K562 (cell line): ENCODE data around the gene SS18. TPM values are rescaled to one million over a fixed set of nuclear protein-coding genes. Genes with fewer than 3 reads are reported as not detected.
A peak's percentile ranks its signal among the peaks of the same experiment; 100 is the strongest.

Source experiments
- CXXC5 ChIP-seq: fragments of 250-450 bp; sonication (Bioruptor Pico); IDR thresholded peaks from 2 replicates; pipeline ENCODE4 v1.8.0; 2022; ENCODE audit warnings: inconsistent platforms, mild to moderate bottlenecking, moderate library complexity
- HNRNPLL ChIP-seq: fragments of 200-400 bp; formaldehyde crosslinking; IDR thresholded peaks from 2 replicates; pipeline ENCODE4 v1.6.1; 2017; ENCODE audit warnings: low read length, low read depth, mild to moderate bottlenecking; ENCODE audit not compliant: poor library complexity, severe bottlenecking
- KDM1A ChIP-seq, 2 experiments: fragments of 450-650 bp; IDR thresholded peaks; 2 replicates each; pipeline ENCODE4 v1.6.1; 2016; ENCODE audit warnings: mild to moderate bottlenecking in 2 of 2
- KDM2B ChIP-seq: fragments of 250-450 bp; sonication (Bioruptor Pico); IDR thresholded peaks from 2 replicates; pipeline ENCODE4 v1.8.0; 2021; ENCODE audit warnings: mild to moderate bottlenecking, moderate library complexity
- NCOA4 ChIP-seq: fragments of 450-650 bp; IDR thresholded peaks from 2 replicates; pipeline ENCODE4 v1.6.1; 2018; ENCODE audit warnings: mild to moderate bottlenecking; ENCODE audit not compliant: partially characterized antibody
- NFRKB ChIP-seq: fragments of 450-650 bp; IDR thresholded peaks from 2 replicates; pipeline ENCODE4 v1.6.1; 2016; ENCODE audit warnings: low read depth
- SMARCA4 ChIP-seq: fragments of 450-650 bp; IDR thresholded peaks from 2 replicates; pipeline ENCODE4 v1.6.1; 2016
- U2AF2 ChIP-seq: fragments of 200-400 bp; formaldehyde crosslinking; optimal IDR thresholded peaks from 2 replicates; pipeline ENCODE3; 2017; ENCODE audit warnings: low read depth, mild to moderate bottlenecking, low read length
- ZNF507 ChIP-seq: conservative IDR thresholded peaks from 2 replicates; pipeline ENCODE4 v1.6.1; 2017; ENCODE audit warnings: missing genetic modification characterization, missing compliant biosample characterization
- ZNF695 ChIP-seq: fragments of 450-650 bp; formaldehyde crosslinking; IDR thresholded peaks from 2 replicates; pipeline ENCODE4 v1.4.0; 2020; ENCODE audit warnings: mild to moderate bottlenecking, moderate library complexity
- polyA plus RNA-seq, 8 experiments: library from polyadenylated mRNA; depleted of rRNA in 4 of 8; stranded (reverse) in 5 of 8; unstranded in 3 of 8; fragments of >200 nt; fragmentation: Nextera tagmentation in 2 of 8; fragmentation: Illumina TruSeq in 1 of 8; extraction: Ambion mirVana in 2 of 8; extraction: Trizol in 1 of 8; gene quantifications; 2 replicates each; pipeline versions ENCODE4 v1.2.1 to v1.2.3, GENCODE V29; 2011 to 2014; ENCODE audit warnings: inconsistent platforms in 1 of 8, missing spikeins in 1 of 8
- total RNA-seq, 7 experiments: library from RNA; depleted of rRNA in 6 of 7; stranded (reverse); fragments of >200 nt in 6 of 7; fragmentation: Illumina TruSeq in 2 of 7; extraction: Trizol in 2 of 7; gene quantifications; 2 replicates each; pipeline versions ENCODE4 v1.2.1 to v1.2.3, GENCODE V29; 2011 to 2021; ENCODE audit warnings: low replicate concordance in 1 of 7
- TF ChIP-seq, protein P1 (sequence below): IDR thresholded peaks from 3 replicates; pipeline ENCODE4 v1.6.1; 2011; ENCODE audit warnings: borderline replicate concordance, mild to moderate bottlenecking; ENCODE audit not compliant: insufficient read length, insufficient read depth
- TF ChIP-seq, protein P2 (sequence below): fragments of 450-650 bp; formaldehyde crosslinking; IDR thresholded peaks from 2 replicates; pipeline ENCODE4 v1.4.0; 2022; ENCODE audit warnings: missing genetic modification characterization
- TF ChIP-seq, protein P3 (sequence below): fragments of 200-600 bp; sonication (generic); IDR thresholded peaks from one replicate; pipeline ENCODE4 v1.6.1; 2012; ENCODE audit warnings: mild to moderate bottlenecking, low read depth, low read length, inconsistent platforms

The SS18 gene
- total and polyA plus RNA-seq, 9 of the 15 experiments (the other 6 are each of a cell fraction or from before 2014, with no cell fraction given), result 30.9 to 190 (median 102) TPM

DNA sequence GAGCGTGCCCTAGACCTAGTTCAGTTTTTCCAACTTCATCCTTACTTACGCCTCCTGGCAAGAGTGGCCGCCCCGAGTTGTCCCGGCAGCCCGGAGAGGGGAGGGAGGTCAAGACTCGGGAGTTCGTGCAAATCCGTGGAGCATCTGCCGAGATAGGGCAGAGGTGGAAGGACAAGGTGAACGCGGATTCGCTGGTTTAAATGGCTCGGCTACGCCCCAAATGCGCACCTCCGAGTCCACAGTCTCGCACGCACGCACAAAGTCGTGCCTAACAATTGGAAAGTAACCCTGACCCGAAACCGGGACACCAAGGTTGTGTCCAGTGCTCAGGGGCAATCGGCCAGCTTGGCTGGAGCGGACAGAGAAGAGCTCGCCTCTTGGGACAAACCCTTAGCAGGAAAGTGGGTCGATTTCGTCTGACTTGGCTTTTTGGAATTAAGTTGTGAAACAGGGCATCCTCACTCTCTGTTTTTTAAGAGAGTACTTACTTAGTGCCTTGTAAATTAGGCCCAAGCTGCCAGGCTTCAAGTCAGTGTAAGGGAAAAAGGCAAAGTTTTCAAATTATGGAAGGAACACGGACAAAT, 726 bp upstream of the SS18 start (continued):
- TF ChIP-seq, protein P1, sequence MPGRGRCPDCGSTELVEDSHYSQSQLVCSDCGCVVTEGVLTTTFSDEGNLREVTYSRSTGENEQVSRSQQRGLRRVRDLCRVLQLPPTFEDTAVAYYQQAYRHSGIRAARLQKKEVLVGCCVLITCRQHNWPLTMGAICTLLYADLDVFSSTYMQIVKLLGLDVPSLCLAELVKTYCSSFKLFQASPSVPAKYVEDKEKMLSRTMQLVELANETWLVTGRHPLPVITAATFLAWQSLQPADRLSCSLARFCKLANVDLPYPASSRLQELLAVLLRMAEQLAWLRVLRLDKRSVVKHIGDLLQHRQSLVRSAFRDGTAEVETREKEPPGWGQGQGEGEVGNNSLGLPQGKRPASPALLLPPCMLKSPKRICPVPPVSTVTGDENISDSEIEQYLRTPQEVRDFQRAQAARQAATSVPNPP, result no peak
- TF ChIP-seq KDM2B (CRISPR knock-in tag) (peak; percentile 45; the same call in 1 of the 2 replicates), SMARCA4 (peak; percentile 37; the same call in 1 of the 2 replicates), ZNF695 (CRISPR knock-in tag) (0 out of 2 replicates have a peak, but pooled peaks have one; percentile 2), ZNF507 (tag) (no peak), KDM1A (IDR thresholded peaks at IDR 0.05) (peak in 1 of 2 experiments; percentile 53; a peak in 1 of 4 replicates), U2AF2 (no peak), NFRKB (peak; percentile 45; the same call in 1 of the 2 replicates), CXXC5 (CRISPR knock-in tag) (0 out of 2 replicates have a peak, but pooled peaks have one; percentile 60), HNRNPLL (peak; percentile 59), NCOA4 (no peak)
- TF ChIP-seq, protein P2, sequence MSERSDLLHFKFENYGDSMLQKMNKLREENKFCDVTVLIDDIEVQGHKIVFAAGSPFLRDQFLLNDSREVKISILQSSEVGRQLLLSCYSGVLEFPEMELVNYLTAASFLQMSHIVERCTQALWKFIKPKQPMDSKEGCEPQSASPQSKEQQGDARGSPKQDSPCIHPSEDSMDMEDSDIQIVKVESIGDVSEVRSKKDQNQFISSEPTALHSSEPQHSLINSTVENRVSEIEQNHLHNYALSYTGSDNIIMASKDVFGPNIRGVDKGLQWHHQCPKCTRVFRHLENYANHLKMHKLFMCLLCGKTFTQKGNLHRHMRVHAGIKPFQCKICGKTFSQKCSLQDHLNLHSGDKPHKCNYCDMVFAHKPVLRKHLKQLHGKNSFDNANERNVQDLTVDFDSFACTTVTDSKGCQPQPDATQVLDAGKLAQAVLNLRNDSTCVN (CRISPR knock-in tag), result no peak
- TF ChIP-seq, protein P3, sequence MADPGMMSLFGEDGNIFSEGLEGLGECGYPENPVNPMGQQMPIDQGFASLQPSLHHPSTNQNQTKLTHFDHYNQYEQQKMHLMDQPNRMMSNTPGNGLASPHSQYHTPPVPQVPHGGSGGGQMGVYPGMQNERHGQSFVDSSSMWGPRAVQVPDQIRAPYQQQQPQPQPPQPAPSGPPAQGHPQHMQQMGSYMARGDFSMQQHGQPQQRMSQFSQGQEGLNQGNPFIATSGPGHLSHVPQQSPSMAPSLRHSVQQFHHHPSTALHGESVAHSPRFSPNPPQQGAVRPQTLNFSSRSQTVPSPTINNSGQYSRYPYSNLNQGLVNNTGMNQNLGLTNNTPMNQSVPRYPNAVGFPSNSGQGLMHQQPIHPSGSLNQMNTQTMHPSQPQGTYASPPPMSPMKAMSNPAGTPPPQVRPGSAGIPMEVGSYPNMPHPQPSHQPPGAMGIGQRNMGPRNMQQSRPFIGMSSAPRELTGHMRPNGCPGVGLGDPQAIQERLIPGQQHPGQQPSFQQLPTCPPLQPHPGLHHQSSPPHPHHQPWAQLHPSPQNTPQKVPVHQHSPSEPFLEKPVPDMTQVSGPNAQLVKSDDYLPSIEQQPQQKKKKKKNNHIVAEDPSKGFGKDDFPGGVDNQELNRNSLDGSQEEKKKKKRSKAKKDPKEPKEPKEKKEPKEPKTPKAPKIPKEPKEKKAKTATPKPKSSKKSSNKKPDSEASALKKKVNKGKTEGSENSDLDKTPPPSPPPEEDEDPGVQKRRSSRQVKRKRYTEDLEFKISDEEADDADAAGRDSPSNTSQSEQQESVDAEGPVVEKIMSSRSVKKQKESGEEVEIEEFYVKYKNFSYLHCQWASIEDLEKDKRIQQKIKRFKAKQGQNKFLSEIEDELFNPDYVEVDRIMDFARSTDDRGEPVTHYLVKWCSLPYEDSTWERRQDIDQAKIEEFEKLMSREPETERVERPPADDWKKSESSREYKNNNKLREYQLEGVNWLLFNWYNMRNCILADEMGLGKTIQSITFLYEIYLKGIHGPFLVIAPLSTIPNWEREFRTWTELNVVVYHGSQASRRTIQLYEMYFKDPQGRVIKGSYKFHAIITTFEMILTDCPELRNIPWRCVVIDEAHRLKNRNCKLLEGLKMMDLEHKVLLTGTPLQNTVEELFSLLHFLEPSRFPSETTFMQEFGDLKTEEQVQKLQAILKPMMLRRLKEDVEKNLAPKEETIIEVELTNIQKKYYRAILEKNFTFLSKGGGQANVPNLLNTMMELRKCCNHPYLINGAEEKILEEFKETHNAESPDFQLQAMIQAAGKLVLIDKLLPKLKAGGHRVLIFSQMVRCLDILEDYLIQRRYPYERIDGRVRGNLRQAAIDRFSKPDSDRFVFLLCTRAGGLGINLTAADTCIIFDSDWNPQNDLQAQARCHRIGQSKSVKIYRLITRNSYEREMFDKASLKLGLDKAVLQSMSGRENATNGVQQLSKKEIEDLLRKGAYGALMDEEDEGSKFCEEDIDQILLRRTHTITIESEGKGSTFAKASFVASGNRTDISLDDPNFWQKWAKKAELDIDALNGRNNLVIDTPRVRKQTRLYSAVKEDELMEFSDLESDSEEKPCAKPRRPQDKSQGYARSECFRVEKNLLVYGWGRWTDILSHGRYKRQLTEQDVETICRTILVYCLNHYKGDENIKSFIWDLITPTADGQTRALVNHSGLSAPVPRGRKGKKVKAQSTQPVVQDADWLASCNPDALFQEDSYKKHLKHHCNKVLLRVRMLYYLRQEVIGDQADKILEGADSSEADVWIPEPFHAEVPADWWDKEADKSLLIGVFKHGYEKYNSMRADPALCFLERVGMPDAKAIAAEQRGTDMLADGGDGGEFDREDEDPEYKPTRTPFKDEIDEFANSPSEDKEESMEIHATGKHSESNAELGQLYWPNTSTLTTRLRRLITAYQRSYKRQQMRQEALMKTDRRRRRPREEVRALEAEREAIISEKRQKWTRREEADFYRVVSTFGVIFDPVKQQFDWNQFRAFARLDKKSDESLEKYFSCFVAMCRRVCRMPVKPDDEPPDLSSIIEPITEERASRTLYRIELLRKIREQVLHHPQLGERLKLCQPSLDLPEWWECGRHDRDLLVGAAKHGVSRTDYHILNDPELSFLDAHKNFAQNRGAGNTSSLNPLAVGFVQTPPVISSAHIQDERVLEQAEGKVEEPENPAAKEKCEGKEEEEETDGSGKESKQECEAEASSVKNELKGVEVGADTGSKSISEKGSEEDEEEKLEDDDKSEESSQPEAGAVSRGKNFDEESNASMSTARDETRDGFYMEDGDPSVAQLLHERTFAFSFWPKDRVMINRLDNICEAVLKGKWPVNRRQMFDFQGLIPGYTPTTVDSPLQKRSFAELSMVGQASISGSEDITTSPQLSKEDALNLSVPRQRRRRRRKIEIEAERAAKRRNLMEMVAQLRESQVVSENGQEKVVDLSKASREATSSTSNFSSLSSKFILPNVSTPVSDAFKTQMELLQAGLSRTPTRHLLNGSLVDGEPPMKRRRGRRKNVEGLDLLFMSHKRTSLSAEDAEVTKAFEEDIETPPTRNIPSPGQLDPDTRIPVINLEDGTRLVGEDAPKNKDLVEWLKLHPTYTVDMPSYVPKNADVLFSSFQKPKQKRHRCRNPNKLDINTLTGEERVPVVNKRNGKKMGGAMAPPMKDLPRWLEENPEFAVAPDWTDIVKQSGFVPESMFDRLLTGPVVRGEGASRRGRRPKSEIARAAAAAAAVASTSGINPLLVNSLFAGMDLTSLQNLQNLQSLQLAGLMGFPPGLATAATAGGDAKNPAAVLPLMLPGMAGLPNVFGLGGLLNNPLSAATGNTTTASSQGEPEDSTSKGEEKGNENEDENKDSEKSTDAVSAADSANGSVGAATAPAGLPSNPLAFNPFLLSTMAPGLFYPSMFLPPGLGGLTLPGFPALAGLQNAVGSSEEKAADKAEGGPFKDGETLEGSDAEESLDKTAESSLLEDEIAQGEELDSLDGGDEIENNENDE, result no peak
